Caco-2 (cell line): ENCODE results near the gene DOCK10. TPM values are rescaled to one million over a fixed set of nuclear protein-coding genes. Genes with fewer than 3 reads are reported as not detected.

Experiments used
- BruUV-seq: library from RNA; stranded (reverse); fragments of 400-500 nt; replicated peaks from 2 replicates; lab custom pipeline; 2021; lab: Mats Ljungman, UMichigan
- CTCF ChIA-PET: fragments of 300-600 bp; sonication (Branson Sonifier 250); formaldehyde crosslinking; loops from one replicate; lab custom pipeline; 2022; ENCODE audit warnings: antibody characterized with exemption; lab: Charles Lee
- POLR2A ChIA-PET: fragments of 300-600 bp; sonication (Branson Sonifier 250); formaldehyde crosslinking; loops from one replicate; lab custom pipeline; 2022; ENCODE audit warnings: antibody characterized with exemption; lab: Charles Lee
- DNase-seq, 2 experiments: peaks; one replicate each; pipeline versions ENCODE4 v3.0.0 to v3.0.0-alpha.2; 2020 to 2022
- H3K27me3 ChIP-seq: replicated peaks from 2 replicates; pipeline ENCODE4 v1.6.0; 2011; ENCODE audit warnings: low read length; ENCODE audit not compliant: control insufficient read depth, insufficient read depth
- H3K36me3 ChIP-seq: 2 replicates; pipeline ENCODE4 v1.5.1; 2011; ENCODE audit warnings: low read length; ENCODE audit not compliant: control insufficient read depth, insufficient read depth
- H3K4me1 ChIP-seq: fragments of 250-450 bp; sonication (Bioruptor Pico); 2 replicates; pipeline ENCODE4 v1.5.1; 2020; ENCODE audit warnings: mild to moderate bottlenecking
- H3K4me3 ChIP-seq: 2 replicates; pipeline ENCODE4 v1.5.1; 2011; ENCODE audit warnings: low read depth, mild to moderate bottlenecking, control low read depth, low read length
- H3K9me3 ChIP-seq: fragments of 250-450 bp; sonication (Bioruptor Pico); 2 replicates; pipeline ENCODE4 v1.5.1; 2020; ENCODE audit warnings: mild to moderate bottlenecking, moderate library complexity
- H3K27ac Mint-ChIP-seq: one replicate; pipeline ENCODE4 v1.8.0; 2022; ENCODE audit warnings: mixed read lengths; ENCODE audit not compliant: unreplicated experiment
- H3K27me3 Mint-ChIP-seq: one replicate; pipeline ENCODE4 v1.8.0; 2022; ENCODE audit warnings: mixed read lengths; ENCODE audit not compliant: insufficient read depth, unreplicated experiment
- H3K36me3 Mint-ChIP-seq: one replicate; pipeline ENCODE4 v1.8.0; 2022; ENCODE audit warnings: mild to moderate bottlenecking, mixed read lengths; ENCODE audit not compliant: insufficient read depth, unreplicated experiment
- H3K4me1 Mint-ChIP-seq: one replicate; pipeline ENCODE4 v1.8.0; 2022; ENCODE audit warnings: low read depth, mixed read lengths; ENCODE audit not compliant: unreplicated experiment
- H3K4me3 Mint-ChIP-seq: one replicate; pipeline ENCODE4 v1.8.0; 2022; ENCODE audit warnings: mild to moderate bottlenecking, moderate library complexity, mixed read lengths; ENCODE audit not compliant: unreplicated experiment
- H3K9me3 Mint-ChIP-seq: one replicate; pipeline ENCODE4 v1.8.0; 2022; ENCODE audit warnings: mixed read lengths; ENCODE audit not compliant: unreplicated experiment
- CTCF ChIP-seq, 2 experiments: fragments of 200-600 bp in 1 of 2; IDR thresholded peaks; 1 replicate in 1 of 2; 2 replicates in 1 of 2; pipeline versions ENCODE4 v1.5.1 to v1.8.0; 2011 to 2022; ENCODE audit warnings: antibody characterized with exemption in 1 of 2, control low read depth in 1 of 2, inconsistent platforms in 1 of 2, low read depth in 1 of 2, low read length in 1 of 2, mild to moderate bottlenecking in 1 of 2, moderate library complexity in 1 of 2; ENCODE audit not compliant: insufficient read depth in 1 of 2, severe bottlenecking in 1 of 2, unreplicated experiment in 1 of 2
- intact Hi-C: fragments of 100-400 bp; cut with micrococcal nuclease; formaldehyde crosslinking; loops from one replicate; pipeline ENCODE4 v1.10.0; 2022; ENCODE audit not compliant: unreplicated experiment
- total RNA-seq: library from RNA; stranded (reverse); gene quantifications from 2 replicates; pipeline ENCODE4 v1.2.3, GENCODE V29; 2022

DOCK10 gene
- total RNA-seq, 1 experiment from 2014 or later, result not detected

- Mint-ChIP-seq H3K27ac (no peak overlapping the region), H3K9me3 (no peaks in the 10 kb centered on the region), H3K4me1 (no peaks in the 10 kb centered on the region), H3K4me3 (no peak overlapping the region), H3K27me3 (peaks cover 9% of the 10 kb centered on the region), H3K36me3 (no peaks in the 10 kb centered on the region)
- H3K27me3 ChIP-seq, result no peaks in the 10 kb centered on the region
- no peaks in the 10 kb centered on the region for H3K4me1 ChIP-seq
- CTCF ChIA-PET, result no interaction called here
- H3K36me3 ChIP-seq, result no peaks in the 10 kb centered on the region
- BruUV-seq, result no TSS peak
- no peaks in the 10 kb centered on the region for H3K9me3 ChIP-seq
- no peak for TF ChIP-seq CTCF (IDR thresholded peaks at IDR 0.05; ENCODE audit: insufficient read depth in 1 of 2, low read depth in 1 of 2, low read length in 1 of 2, severe bottlenecking in 1 of 2, unreplicated experiment in 1 of 2)
- H3K4me3 ChIP-seq, result no peak overlapping the region
- intact Hi-C loops, result loop anchor here (2.0 kb wide), 1 partner anchor 73 kb away; no protein-coding TSS in a partner anchor
- DNase-seq, result no peak
- POLR2A ChIA-PET, result no interaction called here
Measured at GRCh38 chr2:224930124-224930523, 112.1 kb downstream of the DOCK10 start.

GRCh38 chr2:224929512-224929911, 112.8 kb downstream of the DOCK10 start:
- Histone ChIP-seq H3K9me3 (no peaks in the 10 kb centered on the region), H3K27me3 (no peaks in the 10 kb centered on the region), H3K4me1 (no peaks in the 10 kb centered on the region), H3K36me3 (no peaks in the 10 kb centered on the region), H3K4me3 (no peak overlapping the region)
- Mint-ChIP-seq H3K27ac (no peak overlapping the region), H3K36me3 (no peaks in the 10 kb centered on the region), H3K27me3 (peaks cover 9% of the 10 kb centered on the region), H3K4me1 (no peaks in the 10 kb centered on the region), H3K4me3 (no peak overlapping the region), H3K9me3 (no peaks in the 10 kb centered on the region)
- ChIA-PET POLR2A (no interaction called here), CTCF (no interaction called here)
- BruUV-seq, result no TSS peak
- intact Hi-C loops, result no loop called here
- TF ChIP-seq CTCF (IDR thresholded peaks at IDR 0.05; ENCODE audit: insufficient read depth in 1 of 2, low read depth in 1 of 2, low read length in 1 of 2, severe bottlenecking in 1 of 2, unreplicated experiment in 1 of 2), result no peak
- no peak for DNase-seq

- Mint-ChIP-seq H3K4me3 (no peak overlapping the region), H3K27ac (no peak overlapping the region), H3K4me1 (no peaks in the 10 kb centered on the region), H3K9me3 (no peaks in the 10 kb centered on the region), H3K36me3 (no peaks in the 10 kb centered on the region), H3K27me3 (peaks cover 9% of the 10 kb centered on the region)
- BruUV-seq, result no TSS peak
- CTCF ChIA-PET, result no interaction called here
- Histone ChIP-seq H3K4me3 (no peak overlapping the region), H3K9me3 (no peaks in the 10 kb centered on the region), H3K27me3 (no peaks in the 10 kb centered on the region), H3K4me1 (no peaks in the 10 kb centered on the region), H3K36me3 (no peaks in the 10 kb centered on the region)
- intact Hi-C loops, result no loop called here
- no peak for DNase-seq
- no peak for TF ChIP-seq CTCF (IDR thresholded peaks at IDR 0.05; ENCODE audit: insufficient read depth in 1 of 2, low read depth in 1 of 2, low read length in 1 of 2, severe bottlenecking in 1 of 2, unreplicated experiment in 1 of 2)
- POLR2A ChIA-PET, result no interaction called here
Measured at GRCh38 chr2:224927646-224928173, 114.6 kb downstream of the DOCK10 start.
